HG03064 (cell line): ENCODE results near the gene POLL.

ENCODE experiments used
- ATAC-seq: cut with Tn5 transposase; IDR thresholded peaks from one replicate; pipeline ENCODE4 v1.9.1; 2021; ENCODE audit warnings: low read depth; ENCODE audit not compliant: unreplicated experiment

Gene POLL

GRCh38 chr10:101575580-101576210, 12.4 kb downstream of the POLL start:
- no peak for ATAC-seq

DNA sequence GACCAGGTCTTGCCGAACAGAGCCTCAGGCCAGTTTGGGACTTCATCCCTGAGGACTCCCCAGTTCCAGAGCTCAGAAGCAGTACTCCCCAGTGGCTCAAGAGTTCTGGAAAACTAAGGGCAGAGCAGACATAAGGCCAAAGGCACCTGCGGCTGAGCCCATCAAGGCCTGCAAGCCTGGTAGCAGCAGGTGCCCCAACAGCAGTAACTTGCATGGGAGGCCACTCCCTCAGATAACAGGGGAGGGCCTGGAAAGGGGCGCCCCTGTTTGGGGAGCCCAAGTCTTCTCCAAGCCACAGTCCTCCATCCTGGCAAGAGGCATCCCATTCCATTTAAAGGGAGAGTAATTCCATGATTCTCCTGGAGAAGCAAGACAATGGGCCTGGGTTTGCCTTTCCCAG, 13.0 kb downstream of the POLL start:
- no peak for ATAC-seq

DNA sequence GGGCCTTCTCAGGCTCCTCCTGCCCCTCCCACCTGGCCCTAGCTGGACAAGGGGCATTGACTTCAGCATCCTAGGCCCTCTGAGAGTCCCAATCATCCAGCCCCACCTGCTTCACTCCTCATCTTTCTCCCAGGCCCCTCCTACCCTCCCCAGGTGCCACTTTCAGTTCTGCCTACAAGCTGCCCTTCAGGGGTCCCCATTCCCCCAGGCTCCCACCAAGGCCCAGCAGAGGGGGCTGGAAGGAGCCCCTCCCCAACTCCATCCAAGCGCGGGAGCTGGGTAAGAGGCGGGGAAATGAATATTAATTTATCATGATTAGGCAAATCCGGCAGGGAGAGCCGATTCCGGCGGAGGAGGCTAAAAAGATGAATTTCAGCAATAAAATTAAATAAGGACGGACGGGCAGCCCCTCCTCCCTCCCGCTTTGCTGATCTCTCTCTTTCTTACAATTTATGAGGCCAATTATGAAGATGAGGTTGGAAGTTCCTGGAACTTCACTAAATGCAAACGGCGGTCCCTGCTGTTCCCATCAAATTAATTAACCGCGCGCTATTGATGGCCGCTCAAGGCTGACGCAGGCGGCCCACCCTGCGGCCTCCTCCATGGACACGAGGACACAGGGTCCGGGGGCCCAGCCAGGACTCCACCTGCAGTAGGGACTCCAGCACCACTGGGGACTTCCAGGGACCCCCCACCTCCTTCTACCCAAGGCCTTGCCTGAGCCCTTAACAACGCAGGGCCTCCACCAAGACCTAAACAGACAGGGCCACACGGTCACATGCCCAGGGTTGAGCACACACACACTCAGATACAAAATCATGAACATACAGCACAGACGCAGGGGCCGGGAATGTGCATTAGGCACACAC, 13.9 kb downstream of the POLL start:
- no peak for ATAC-seq

- no peak for ATAC-seq
These were observed 15.3 kb downstream of the POLL start for GRCh38 chr10:101572785-101573184.

- ATAC-seq: no peak
These were observed 15.9 kb downstream of the POLL start for GRCh38 chr10:101572126-101572525.

DNA sequence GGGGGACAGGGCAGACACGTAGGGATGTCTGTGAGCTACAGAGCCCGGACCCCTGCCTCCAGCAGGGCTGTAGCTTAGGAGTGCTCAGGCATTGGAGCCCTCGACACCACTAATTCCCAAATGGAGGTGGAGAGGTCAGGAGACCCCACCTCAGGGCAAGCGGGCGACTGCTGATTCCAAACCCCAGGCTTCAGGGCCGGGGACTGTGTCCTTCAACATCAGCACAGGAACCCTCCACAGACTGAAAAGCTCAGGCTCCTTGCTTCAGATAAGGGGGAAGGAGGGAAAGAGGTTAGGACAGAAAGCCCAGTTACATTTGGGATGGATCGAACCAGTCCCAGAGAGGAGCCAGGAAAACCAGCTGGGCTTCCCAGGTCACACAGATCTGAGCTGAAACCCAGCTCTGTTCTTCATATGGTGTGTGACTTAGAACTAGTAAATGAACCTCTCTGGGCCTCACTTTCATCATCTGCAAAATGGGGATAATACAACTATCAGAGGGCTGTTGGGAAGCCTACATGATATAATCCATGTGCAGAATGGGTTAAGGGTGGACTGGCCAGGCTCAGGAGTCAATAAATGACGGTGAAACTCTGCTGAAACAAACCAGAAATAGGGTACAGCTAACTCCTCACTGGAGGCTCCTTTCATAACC, 16.7 kb downstream of the POLL start:
- no peak for ATAC-seq

DNA sequence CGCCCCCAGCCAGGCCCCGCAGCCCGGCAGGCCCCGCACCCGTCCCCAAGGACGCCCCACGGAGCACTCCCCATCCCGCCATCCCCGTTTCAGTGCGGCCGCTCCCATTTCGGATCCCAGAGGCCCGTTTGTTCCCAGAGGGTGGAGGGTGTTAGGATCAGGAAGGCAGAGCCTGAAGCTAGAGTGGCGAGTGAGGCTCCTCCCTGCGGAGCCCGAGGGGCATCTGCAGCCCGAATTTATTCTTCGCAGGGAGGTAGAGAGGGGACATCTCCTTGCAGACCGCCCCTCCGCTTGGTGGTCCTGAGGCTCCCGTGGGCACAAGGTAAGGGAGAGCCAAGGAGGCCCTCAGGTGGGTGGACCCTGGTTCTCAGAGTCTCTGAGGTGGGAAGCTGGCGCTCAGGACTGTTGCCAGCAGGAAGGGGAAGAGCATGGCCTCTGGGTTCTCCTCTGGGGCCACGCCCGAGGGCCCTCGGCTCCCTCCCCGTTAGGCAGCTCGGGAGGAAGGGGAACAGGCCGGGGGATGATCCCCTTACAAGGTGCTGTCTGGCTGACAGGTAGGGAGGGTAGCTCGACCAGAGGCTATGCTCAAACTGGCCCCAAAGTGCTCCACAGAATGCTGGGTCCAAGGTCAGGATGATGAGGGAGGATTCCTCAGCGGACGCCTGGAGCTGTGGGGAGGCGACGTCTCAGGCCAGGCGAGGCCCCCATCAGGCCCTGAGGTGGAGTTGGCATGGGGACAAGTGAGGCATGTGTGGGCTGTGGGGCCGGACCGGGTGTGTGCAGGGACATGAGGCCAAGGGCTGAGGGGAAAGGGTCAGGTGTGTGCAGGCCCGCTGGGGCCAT, 17.4 kb downstream of the POLL start:
- ATAC-seq: peak; percentile 7

DNA sequence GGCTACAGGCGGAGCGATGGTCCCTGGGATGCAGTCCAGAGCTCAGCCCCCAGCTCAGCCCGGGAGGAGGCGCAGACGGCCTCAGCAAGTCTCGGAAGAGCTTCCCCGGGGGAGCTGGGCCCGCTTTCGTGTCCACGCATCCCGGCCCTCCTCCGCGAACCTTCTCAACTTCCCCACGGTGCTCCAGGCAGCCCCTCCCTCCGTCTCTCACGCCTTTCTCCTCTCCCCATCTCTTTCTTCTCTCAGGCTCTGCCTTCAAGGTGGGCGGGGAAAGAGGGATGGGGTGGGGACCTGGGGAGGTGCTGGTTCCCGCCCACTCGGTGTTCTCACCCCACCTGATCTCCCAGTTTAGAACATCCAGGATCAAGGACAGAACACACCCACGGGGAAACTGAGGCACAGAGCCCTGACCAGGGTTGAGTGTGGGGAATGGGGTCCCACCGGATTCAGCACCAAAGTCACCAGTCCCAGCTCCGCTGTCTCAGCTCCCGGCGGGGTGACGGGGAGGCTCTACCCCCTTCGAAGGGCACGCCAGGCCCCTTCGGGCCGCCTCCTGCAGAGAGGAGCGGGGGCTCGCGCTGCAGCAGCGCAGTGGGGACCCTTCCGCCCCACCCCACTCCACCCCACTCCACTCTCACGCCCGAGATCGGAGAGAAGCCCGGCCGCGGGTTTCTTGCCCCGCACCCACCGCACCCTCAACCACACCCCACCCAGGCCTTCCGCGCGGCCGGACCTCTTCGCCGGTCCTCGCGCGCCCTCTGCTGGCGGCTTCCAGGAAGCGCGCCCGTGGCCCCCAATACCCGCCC, 18.2 kb downstream of the POLL start:
- ATAC-seq: peak; percentile 56

GRCh38 chr10:101569323-101569621, 18.8 kb downstream of the POLL start:
- ATAC-seq: no peak

DNA sequence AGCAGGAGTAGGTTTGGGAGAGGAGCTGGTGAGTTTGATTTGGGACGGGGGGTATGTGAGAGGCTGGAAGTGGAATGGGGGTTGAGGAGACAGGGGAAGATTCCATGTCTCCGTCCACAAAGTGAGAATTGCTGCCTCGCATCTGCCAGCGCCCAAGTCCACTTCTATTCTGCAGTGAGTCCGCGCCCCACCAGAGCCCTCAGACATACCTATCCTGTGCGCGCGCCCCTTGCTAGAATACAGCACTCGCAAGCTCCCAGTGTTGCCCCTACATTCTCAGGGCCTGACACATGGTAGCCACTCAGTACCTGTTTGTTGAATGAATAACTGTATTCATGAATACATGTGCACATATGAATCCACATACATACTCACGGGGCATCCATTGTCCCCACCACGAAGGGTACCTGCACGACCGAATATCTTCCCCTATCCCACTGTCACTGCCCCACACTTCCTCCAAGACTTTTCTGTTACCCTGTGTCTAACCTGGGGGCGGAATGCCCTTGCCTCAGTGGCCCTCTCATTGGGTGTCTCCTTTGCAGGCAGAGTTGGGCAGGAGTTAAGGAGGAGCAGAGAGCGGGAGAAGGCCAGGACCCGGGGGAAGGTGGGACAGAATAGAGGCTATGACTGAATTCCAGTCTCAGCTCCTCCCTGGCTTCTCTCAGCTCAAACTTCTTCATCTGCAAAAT, 19.9 kb downstream of the POLL start:
- ATAC-seq: no peak

- ATAC-seq: no peak
These were observed 20.7 kb downstream of the POLL start for GRCh38 chr10:101567165-101568006.

DNA sequence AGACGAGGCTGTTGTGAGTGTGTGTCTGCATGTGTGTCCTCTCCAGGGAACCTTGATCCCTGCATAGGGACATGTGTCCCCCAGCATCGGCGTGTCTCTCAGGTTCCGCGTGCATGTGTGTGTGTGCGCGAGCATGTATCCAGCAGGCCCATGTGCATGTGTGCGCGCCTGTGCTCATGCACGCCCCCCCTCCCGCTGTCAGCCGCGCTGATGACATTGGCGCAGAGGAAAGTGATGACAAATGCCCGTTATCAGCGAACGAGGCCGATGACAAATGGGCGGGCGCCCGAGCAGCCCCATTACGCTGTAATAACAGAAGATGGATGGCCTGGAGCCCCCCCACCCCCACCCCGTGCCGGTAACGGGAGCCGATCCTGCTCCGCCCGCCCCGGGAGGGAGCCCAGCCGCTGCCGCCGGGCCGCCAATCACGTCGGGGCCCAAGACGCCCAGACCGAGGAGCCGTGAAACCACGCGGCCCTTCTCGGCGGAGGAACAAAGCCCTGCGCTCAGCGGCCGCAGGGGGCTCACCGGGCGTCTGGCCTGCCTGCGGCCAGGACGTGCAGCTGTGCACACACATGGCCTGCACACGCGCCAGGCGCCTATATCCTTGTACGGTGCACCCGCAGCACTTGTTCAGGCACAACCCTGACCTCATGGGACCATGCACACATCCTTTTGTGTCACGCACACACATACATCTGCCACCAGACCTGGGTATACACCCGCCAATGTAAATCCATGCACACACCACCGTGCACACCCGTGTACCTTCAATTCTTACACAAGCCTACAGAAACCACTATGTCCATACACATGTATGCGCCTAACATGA, 21.5 kb downstream of the POLL start:
- ATAC-seq: no peak

DNA sequence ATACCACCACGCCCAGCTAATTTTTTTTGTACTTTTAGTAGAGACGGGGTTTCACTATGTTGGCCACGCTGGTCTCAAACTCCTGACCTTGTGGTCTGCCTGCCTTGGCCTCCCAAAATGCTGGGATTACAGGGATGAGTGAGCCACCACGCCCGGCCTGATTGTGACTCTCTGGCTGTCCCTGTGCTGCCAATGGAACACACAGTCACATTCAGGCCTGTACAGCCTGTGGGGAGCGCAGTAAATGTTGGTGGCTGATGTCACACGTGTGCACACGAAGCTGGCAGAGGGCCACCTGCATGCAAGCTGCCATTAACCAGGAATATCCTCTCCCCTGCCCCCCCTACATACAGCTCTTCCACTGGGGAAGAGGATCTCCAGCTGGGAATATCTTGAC, 22.1 kb downstream of the POLL start:
- ATAC-seq: no peak

- ATAC-seq: no peak
These were observed 22.6 kb downstream of the POLL start for GRCh38 chr10:101565370-101565900.

- ATAC-seq: no peak
These were observed 23.5 kb downstream of the POLL start for GRCh38 chr10:101564490-101564991.

GRCh38 chr10:101563497-101564040, 24.5 kb downstream of the POLL start:
- no peak for ATAC-seq

DNA sequence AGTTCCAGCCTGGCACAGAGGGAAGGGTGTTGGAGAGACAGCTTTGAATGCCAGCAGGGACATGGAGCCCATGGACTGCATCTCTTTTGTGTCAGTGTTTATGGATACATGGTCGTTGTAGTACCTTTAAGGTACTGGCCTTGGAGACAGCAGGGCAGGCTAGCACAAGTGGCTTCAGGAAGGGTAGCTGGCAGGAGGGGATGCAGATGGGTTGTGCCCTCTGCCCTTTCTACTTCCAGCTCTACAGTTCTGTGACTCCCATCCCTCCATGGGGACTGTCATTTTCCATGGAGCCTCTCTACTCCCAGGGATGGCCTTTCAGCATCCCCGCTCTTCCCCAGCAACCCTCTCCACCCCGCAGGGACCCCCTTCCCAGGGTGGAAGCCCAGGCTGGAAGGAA, 25.1 kb downstream of the POLL start:
- no peak for ATAC-seq
